ENCODE measurements around the gene SH3PXD2A.

Gene SH3PXD2A

GRCh38 chr10:103559776-103560175 lies 295.6 kb downstream of the SH3PXD2A start:
- no peak for DNase-seq (ENCODE audit: low read depth)

GRCh38 chr10:103558911-103559310 lies 296.5 kb downstream of the SH3PXD2A start:
- no peak for DNase-seq (ENCODE audit: low read depth)

- DNase-seq (ENCODE audit: low read depth) = no peak
Observed at GRCh38 chr10:103557455-103557854, 297.9 kb downstream of the SH3PXD2A start.

GRCh38 chr10:103556383-103557007 lies 298.9 kb downstream of the SH3PXD2A start:
- no peak for DNase-seq (ENCODE audit: low read depth)

- DNase-seq (ENCODE audit: low read depth) = no peak
Observed at GRCh38 chr10:103555712-103556111, 299.7 kb downstream of the SH3PXD2A start.

GRCh38 chr10:103555325-103555649 lies 300.1 kb downstream of the SH3PXD2A start:
- DNase-seq (ENCODE audit: low read depth) = no peak

GRCh38 chr10:103554488-103555324 lies 300.7 kb downstream of the SH3PXD2A start:
- DNase-seq (ENCODE audit: low read depth) = no peak

GRCh38 chr10:103553743-103554487 lies 301.5 kb downstream of the SH3PXD2A start:
- DNase-seq (ENCODE audit: low read depth) = no peak

GRCh38 chr10:103552856-103553742 lies 302.3 kb downstream of the SH3PXD2A start:
- no peak for DNase-seq (ENCODE audit: low read depth)

GRCh38 chr10:103551619-103552602 lies 303.5 kb downstream of the SH3PXD2A start:
- DNase-seq (ENCODE audit: low read depth) = no peak

- no peak for DNase-seq (ENCODE audit: low read depth)
Observed at GRCh38 chr10:103550229-103550628, 305.1 kb downstream of the SH3PXD2A start.

- no peak for DNase-seq (ENCODE audit: low read depth)
Observed at GRCh38 chr10:103549349-103549685, 306.1 kb downstream of the SH3PXD2A start.

- DNase-seq (ENCODE audit: low read depth) = no peak
Observed at GRCh38 chr10:103548581-103549348, 306.6 kb downstream of the SH3PXD2A start.

- DNase-seq (ENCODE audit: low read depth) = no peak
Observed at GRCh38 chr10:103548006-103548405, 307.4 kb downstream of the SH3PXD2A start.

- DNase-seq (ENCODE audit: low read depth) = no peak
Observed at GRCh38 chr10:103547391-103547946, 307.9 kb downstream of the SH3PXD2A start.

GRCh38 chr10:103546401-103546800 lies 309.0 kb downstream of the SH3PXD2A start:
- DNase-seq (ENCODE audit: low read depth) = no peak

- no peak for DNase-seq (ENCODE audit: low read depth)
Observed at GRCh38 chr10:103545771-103546281, 309.6 kb downstream of the SH3PXD2A start.

GRCh38 chr10:103545366-103545765 lies 310.0 kb downstream of the SH3PXD2A start:
- DNase-seq (ENCODE audit: low read depth) = no peak

GRCh38 chr10:103544657-103545310 lies 310.6 kb downstream of the SH3PXD2A start:
- no peak for DNase-seq (ENCODE audit: low read depth)
